B cell (primary cell): ENCODE data around the gene NGEF. TPM values are rescaled to one million over a fixed set of nuclear protein-coding genes. Genes with fewer than 3 reads are reported as not detected.

ENCODE experiments used
- ATAC-seq: fragments of 200-7000 bp; cut with Tn5 transposase; one replicate; pipeline ENCODE4 v1.10.0; 2021; ENCODE audit warnings: low read depth, mild to moderate bottlenecking, moderate number of reproducible peaks, moderate library complexity
- CTCF ChIA-PET: fragments of 350-600 bp; sonication (Branson Sonifier 250); formaldehyde crosslinking; loops from one replicate; lab custom pipeline; 2021; ENCODE audit warnings: antibody characterized with exemption, inconsistent platforms; lab: Charles Lee
- POLR2A ChIA-PET: fragments of 350-600 bp; sonication (Branson Sonifier 250); formaldehyde crosslinking; loops from one replicate; lab custom pipeline; 2021; ENCODE audit warnings: antibody characterized with exemption; lab: Charles Lee
- DNase-seq: peaks from one replicate; pipeline ENCODE4 v3.0.0; 2013
- H2AFZ ChIP-seq: 2 replicates; pipeline ENCODE4 v1.6.1; 2012; ENCODE audit warnings: mild to moderate bottlenecking, low read depth, low read length; ENCODE audit not compliant: insufficient read depth, poor library complexity, severe bottlenecking
- H3K27ac ChIP-seq, 2 donors: 1 replicate in 1 of 2; 2 replicates in 1 of 2; pipeline ENCODE4 v1.5.1; 2012 to 2013; ENCODE audit warnings: low read length in 2 of 2, mild to moderate bottlenecking in 2 of 2, moderate library complexity in 1 of 2
- H3K27me3 ChIP-seq, 4 experiments: fragments of 200-600 bp in 1 of 4; sonication (generic) in 1 of 4; replicated peaks in 1 of 4; 1 replicate in 2 of 4; 2 replicates in 2 of 4; pipeline versions ENCODE4 v1.6.1 to v1.7.0; 2013 to 2016; ENCODE audit warnings: low read length in 3 of 4, mild to moderate bottlenecking in 2 of 4, mixed read lengths in 1 of 4, moderate library complexity in 1 of 4; ENCODE audit not compliant: insufficient read depth in 4 of 4, control insufficient read depth in 3 of 4; ENCODE audit errors: control extremely low read depth in 1 of 4
- H3K36me3 ChIP-seq, 2 experiments: replicated peaks in 1 of 2; 1 replicate in 1 of 2; 2 replicates in 1 of 2; pipeline versions ENCODE4 v1.6.1 to v1.7.1; 2013; ENCODE audit warnings: low read length in 1 of 2; ENCODE audit not compliant: insufficient read depth in 2 of 2, control insufficient read depth in 1 of 2; ENCODE audit errors: control extremely low read depth in 1 of 2, extremely low read depth in 1 of 2
- H3K4me1 ChIP-seq, 2 donors: fragments of 200-600 bp in 1 of 2; sonication (generic) in 1 of 2; 1 replicate in 1 of 2; 2 replicates in 1 of 2; pipeline versions ENCODE4 v1.5.1 to v1.6.1; 2013 to 2017; ENCODE audit warnings: low read length in 2 of 2; ENCODE audit not compliant: control insufficient read depth in 2 of 2, insufficient read depth in 2 of 2
- H3K4me2 ChIP-seq: replicated peaks from 2 replicates; pipeline ENCODE3; 2012; ENCODE audit warnings: mild to moderate bottlenecking, low read depth, low read length; ENCODE audit not compliant: poor library complexity, severe bottlenecking
- H3K4me3 ChIP-seq, 5 experiments: fragments of 200-600 bp in 1 of 5; sonication (generic) in 1 of 5; 1 replicate in 3 of 5; 2 replicates in 2 of 5; pipeline versions ENCODE4 v1.5.1 to v1.7.0; 2011 to 2016; ENCODE audit warnings: low read length in 4 of 5, mild to moderate bottlenecking in 4 of 5, low read depth in 2 of 5, control low read depth in 1 of 5, moderate library complexity in 1 of 5; ENCODE audit not compliant: insufficient read depth in 1 of 5; ENCODE audit errors: control extremely low read depth in 1 of 5, extremely low read depth in 1 of 5
- H3K79me2 ChIP-seq: fragments of 200-600 bp; sonication (generic); one replicate; pipeline ENCODE4 v1.6.0; 2016; ENCODE audit warnings: low read length; ENCODE audit not compliant: control insufficient read depth, insufficient read depth
- H3K9ac ChIP-seq: fragments of 200-600 bp; sonication (generic); 2 replicates; pipeline ENCODE4 v1.6.1; 2017; ENCODE audit warnings: mild to moderate bottlenecking, low read length, moderate library complexity
- H3K9me3 ChIP-seq, 3 donors: one replicate each; pipeline versions ENCODE4 v1.6.1 to v1.7.1; 2013; ENCODE audit warnings: low read length in 2 of 3; ENCODE audit not compliant: control insufficient read depth in 2 of 3, insufficient read depth in 1 of 3; ENCODE audit errors: control extremely low read depth in 1 of 3
- H4K20me1 ChIP-seq: 2 replicates; pipeline ENCODE4 v1.6.0; 2012; ENCODE audit warnings: mild to moderate bottlenecking, low read length; ENCODE audit not compliant: insufficient read depth, control insufficient read depth, poor library complexity, severe bottlenecking
- H3K27ac Mint-ChIP-seq: one replicate; pipeline ENCODE4 v1.8.0; 2021; ENCODE audit warnings: mixed read lengths
- H3K27me3 Mint-ChIP-seq: one replicate; pipeline ENCODE4 v1.8.0; 2021; ENCODE audit warnings: mixed read lengths
- H3K4me1 Mint-ChIP-seq: one replicate; pipeline ENCODE4 v1.8.0; 2021; ENCODE audit warnings: mixed read lengths
- H3K4me3 Mint-ChIP-seq: one replicate; pipeline ENCODE4 v1.8.0; 2021; ENCODE audit warnings: mixed read lengths
- H3K9me3 Mint-ChIP-seq: one replicate; pipeline ENCODE4 v1.8.0; 2022; ENCODE audit warnings: mixed read lengths; ENCODE audit not compliant: insufficient read depth
- CTCF ChIP-seq: fragments of 200-600 bp; IDR thresholded peaks from one replicate; pipeline ENCODE4 v1.8.0; 2022; ENCODE audit warnings: antibody characterized with exemption, mild to moderate bottlenecking
- EZH2 ChIP-seq: IDR thresholded peaks from 2 replicates; pipeline ENCODE4 v1.6.1; 2012; ENCODE audit warnings: borderline replicate concordance, low read depth, mild to moderate bottlenecking, moderate library complexity, low read length; ENCODE audit not compliant: insufficient read depth, poor library complexity, severe bottlenecking
- WGBS: methylation state at CpG from one replicate; pipeline ENCODE4 v1.1.5; 2013; ENCODE audit warnings: missing lambda C conversion rate; ENCODE audit not compliant: insufficient coverage; 5-methylcytosine and 5-hydroxymethylcytosine counted together
- intact Hi-C: fragments of 100-400 bp; cut with micrococcal nuclease; formaldehyde crosslinking; loops from one replicate; pipeline ENCODE4 v1.10.0; 2022
- polyA plus RNA-seq: library from polyadenylated mRNA; depleted of rRNA; stranded (reverse); fragments of >200 nt; gene quantifications from 2 replicates; pipeline ENCODE4 v1.2.3, GENCODE V29; 2012
- total RNA-seq, 2 donors: library from RNA; stranded (reverse); fragments of 120-200 nt in 1 of 2; gene quantifications; 1 replicate in 1 of 2; 2 replicates in 1 of 2; pipeline versions ENCODE4 v1.2.3 to v1.2.4, GENCODE V29; 2013 to 2022

NGEF gene
- total and polyA plus RNA-seq, 2 donors (not counting 1 experiment from before 2014, with no cell fraction given) = not detected

- Histone ChIP-seq H3K36me3 (no peaks in the 10 kb centered on the region), H4K20me1 (no peaks in the 10 kb centered on the region), H3K79me2 (no peaks in the 10 kb centered on the region), H3K4me3 (no peak overlapping the region), H2AFZ (no peak overlapping the region), H3K9ac (no peak overlapping the region), H3K4me1 (no peaks in the 10 kb centered on the region), H3K27ac (no peak overlapping the region), H3K27me3 (peaks cover 0 to 8% (median 0%) of the 10 kb centered on the region in 4 experiments), H3K4me2 (no peak overlapping the region), H3K9me3 (no peaks in the 10 kb centered on the region)
- ChIA-PET CTCF (interaction anchor here (1.0 kb wide), 1 partner anchor 22 kb away, joined by 3 read pairs; no protein-coding TSS in a partner anchor), POLR2A (no interaction called here)
- Mint-ChIP-seq H3K9me3 (no peaks in the 10 kb centered on the region), H3K4me1 (no peaks in the 10 kb centered on the region), H3K27ac (no peak overlapping the region), H3K27me3 (peaks cover 15% of the 10 kb centered on the region), H3K4me3 (no peak overlapping the region)
- 100% methylated on average over 7 of the region's 11 CpGs for WGBS
- no peak for DNase-seq
- TF ChIP-seq EZH2 = no peak
- TF ChIP-seq CTCF = no peak
- ATAC-seq = no peak
- intact Hi-C loops = no loop called here
Observed at GRCh38 chr2:232886176-232886575, 126.9 kb downstream of the NGEF start.

GRCh38 chr2:232885264-232885961 lies 127.6 kb downstream of the NGEF start:
- H3K27me3 ChIP-seq = peaks cover 0 to under 1% (median 0%) of the 10 kb centered on the region in 4 experiments
- H2AFZ ChIP-seq = no peak overlapping the region
- H3K9ac ChIP-seq = no peak overlapping the region
- H4K20me1 ChIP-seq = no peaks in the 10 kb centered on the region
- intact Hi-C loops = no loop called here
- TF ChIP-seq CTCF (no peak), EZH2 (no peak)
- no peaks in the 10 kb centered on the region for H3K4me1 ChIP-seq
- Mint-ChIP-seq H3K9me3 (no peaks in the 10 kb centered on the region), H3K4me3 (no peak overlapping the region), H3K27me3 (peaks cover 8% of the 10 kb centered on the region), H3K4me1 (no peaks in the 10 kb centered on the region), H3K27ac (no peak overlapping the region)
- no peak overlapping the region for H3K27ac ChIP-seq
- no peak for DNase-seq
- no peaks in the 10 kb centered on the region for H3K79me2 ChIP-seq
- H3K4me2 ChIP-seq = no peak overlapping the region
- H3K9me3 ChIP-seq = no peaks in the 10 kb centered on the region
- 92% methylated on average over 25 of the region's 25 CpGs for WGBS
- CTCF ChIA-PET = interaction anchor here (1.1 kb wide), 1 partner anchor 143 kb away, joined by 3 read pairs; no protein-coding TSS in a partner anchor
- POLR2A ChIA-PET = no interaction called here
- no peak for ATAC-seq
- no peak overlapping the region for H3K4me3 ChIP-seq
- no peaks in the 10 kb centered on the region for H3K36me3 ChIP-seq
